GM12874 (cell line): Measurements from ENCODE around the gene MAPRE3.

Source experiments
- CTCF ChIP-seq: IDR thresholded peaks from 2 replicates; pipeline ENCODE4 v1.5.1; 2011; ENCODE audit warnings: low read depth, mild to moderate bottlenecking, control low read depth, low read length, moderate library complexity; ENCODE audit not compliant: insufficient read depth

MAPRE3 gene

GRCh38 chr2:26978061-26978596 is 7.7 kb downstream of the MAPRE3 start:
- no peak for TF ChIP-seq CTCF

- TF ChIP-seq CTCF: no peak
Observed at GRCh38 chr2:26979741-26980140, 9.3 kb downstream of the MAPRE3 start.

- no peak for TF ChIP-seq CTCF
Observed at GRCh38 chr2:26980971-26981370, 10.5 kb downstream of the MAPRE3 start.

GRCh38 chr2:26982102-26982742 is 11.8 kb downstream of the MAPRE3 start:
- TF ChIP-seq CTCF: peak; percentile 38; the same call in 1 of the 2 replicates

- TF ChIP-seq CTCF: no peak
Observed at GRCh38 chr2:26983746-26984145, 13.3 kb downstream of the MAPRE3 start.

- no peak for TF ChIP-seq CTCF
Observed at GRCh38 chr2:26985807-26986206, 15.4 kb downstream of the MAPRE3 start.

GRCh38 chr2:26986576-26986975 is 16.1 kb downstream of the MAPRE3 start:
- no peak for TF ChIP-seq CTCF
